Stimulated activated CD8-positive, alpha-beta memory T cell treated with anti-CD3 and anti-CD28 coated beads, Interleukin-12 subunit alpha, Interleukin-12 subunit beta, amount 100 ng/mL, for 24 hours (primary cell): Measurements from ENCODE around the gene SRPRA.
"Not testable (repeated sequence)": the region's sequence is repeated elsewhere in the genome, so short reads cannot be mapped to it uniquely, and the experiment has no call there.

ENCODE experiments used
- DNase-seq: peaks from one replicate; pipeline ENCODE4 v3.0.0-alpha.2; 2020; ENCODE audit errors: extremely low read depth

SRPRA gene, protein sequence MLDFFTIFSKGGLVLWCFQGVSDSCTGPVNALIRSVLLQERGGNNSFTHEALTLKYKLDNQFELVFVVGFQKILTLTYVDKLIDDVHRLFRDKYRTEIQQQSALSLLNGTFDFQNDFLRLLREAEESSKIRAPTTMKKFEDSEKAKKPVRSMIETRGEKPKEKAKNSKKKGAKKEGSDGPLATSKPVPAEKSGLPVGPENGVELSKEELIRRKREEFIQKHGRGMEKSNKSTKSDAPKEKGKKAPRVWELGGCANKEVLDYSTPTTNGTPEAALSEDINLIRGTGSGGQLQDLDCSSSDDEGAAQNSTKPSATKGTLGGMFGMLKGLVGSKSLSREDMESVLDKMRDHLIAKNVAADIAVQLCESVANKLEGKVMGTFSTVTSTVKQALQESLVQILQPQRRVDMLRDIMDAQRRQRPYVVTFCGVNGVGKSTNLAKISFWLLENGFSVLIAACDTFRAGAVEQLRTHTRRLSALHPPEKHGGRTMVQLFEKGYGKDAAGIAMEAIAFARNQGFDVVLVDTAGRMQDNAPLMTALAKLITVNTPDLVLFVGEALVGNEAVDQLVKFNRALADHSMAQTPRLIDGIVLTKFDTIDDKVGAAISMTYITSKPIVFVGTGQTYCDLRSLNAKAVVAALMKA

DNA sequence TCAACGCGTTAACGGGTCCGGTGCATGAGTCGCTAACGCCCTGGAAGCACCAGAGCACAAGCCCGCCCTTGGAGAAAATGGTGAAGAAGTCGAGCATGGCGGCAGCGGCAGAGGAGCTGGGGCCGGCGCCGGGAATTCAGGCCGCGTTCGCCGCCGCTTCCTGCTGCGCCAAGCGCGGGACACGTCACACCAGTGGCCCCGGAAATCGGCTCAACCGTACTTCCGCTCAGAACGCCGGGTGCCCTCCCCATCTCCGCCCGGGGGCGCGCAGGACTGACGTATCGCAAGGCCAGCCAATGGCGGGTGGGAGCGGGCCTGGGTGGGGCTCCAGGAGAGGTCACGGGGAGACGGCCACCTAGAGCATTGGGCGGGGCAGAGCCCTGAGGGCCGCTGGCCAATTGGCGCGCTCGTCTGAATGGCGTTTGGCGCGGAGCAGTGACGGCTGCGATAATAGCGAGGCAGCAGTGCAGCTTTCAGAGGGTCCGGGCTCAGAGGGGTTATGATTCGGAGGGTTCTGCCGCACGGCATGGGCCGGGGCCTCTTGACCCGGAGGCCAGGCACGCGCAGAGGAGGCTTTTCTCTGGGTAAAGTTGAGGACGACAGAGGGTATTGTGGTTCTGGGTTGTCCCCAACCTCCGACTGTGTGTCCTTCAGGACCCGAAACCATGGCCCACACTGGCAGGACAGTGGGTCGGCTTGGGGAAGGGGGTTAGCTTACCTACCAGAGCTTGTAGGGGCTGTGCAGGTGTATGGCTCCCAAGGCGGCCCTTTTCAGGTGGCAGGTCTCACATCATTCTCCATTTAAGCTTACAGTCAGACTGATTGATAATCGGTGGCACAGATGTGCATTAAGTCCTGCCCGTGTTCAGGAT lies at the start of gene SRPRA, which contains the start of gene FOXRED1:
Gene SRPRA, minus strand, starts transcription at position 188 of the 872 bp plus-strand sequence. Its CDS starts 91 bp downstream, at position 97.
Gene FOXRED1, plus strand, starts transcription at position 447 of the 872 bp plus-strand sequence. Its CDS starts 53 bp downstream, at position 500.
- DNase-seq, result peak; percentile 99

DNA sequence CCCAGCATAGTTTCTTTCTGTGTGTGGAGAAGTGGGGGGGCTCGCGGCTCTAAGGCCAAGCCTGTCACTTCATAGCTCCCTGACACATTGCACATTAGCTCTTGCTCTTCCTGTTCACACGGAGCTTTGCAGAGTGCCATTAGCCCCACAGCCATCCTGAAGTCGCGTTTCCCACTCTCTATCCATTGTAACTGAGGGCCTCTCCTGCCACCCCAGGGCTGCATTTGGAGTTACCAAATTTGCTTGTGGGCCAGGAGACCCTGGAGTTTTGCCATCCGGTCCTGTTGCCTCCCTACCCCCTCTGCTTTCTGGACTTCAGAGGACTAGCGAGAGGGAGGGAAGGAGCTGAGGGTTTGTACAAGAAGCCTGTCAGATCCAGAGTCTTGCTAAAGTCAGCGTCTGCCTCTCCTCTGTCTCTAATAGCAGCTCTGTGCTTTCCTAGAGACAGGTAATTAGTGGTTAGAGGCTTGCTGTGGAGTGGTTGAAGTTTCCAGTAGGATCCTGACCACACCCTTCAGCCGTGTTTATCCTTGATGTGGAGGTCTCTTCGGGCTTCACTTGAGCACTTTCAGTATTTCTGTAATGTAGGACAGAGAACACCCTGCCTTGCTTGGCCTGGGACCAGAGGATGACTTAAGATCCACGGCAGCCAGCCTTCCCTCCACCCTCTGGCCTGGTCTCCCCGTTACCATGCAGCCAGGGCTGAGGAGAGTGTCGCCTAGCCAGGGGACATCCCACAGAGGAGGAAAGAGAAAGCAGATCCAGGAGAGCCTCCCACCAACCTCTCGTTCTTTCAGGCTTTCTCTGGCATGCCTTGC lies 49.3 kb upstream of the SRPRA start:
- no peak for DNase-seq

DNA sequence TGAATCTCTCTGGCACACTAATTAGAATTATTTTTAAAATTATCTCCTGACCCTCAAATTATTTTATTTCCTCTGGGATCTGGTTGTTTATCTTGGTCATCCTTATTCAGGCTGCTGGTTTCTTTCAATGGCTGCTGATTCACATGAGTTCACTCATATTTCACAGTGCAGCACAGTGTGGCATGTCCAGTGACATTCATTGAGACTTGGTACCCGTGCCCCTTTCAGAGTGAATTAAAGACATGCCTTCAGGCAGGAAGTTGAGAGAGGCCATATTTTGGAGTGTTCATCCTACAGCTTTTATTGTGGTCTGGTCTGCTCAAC lies 48.7 kb upstream of the SRPRA start:
- no peak for DNase-seq

DNA sequence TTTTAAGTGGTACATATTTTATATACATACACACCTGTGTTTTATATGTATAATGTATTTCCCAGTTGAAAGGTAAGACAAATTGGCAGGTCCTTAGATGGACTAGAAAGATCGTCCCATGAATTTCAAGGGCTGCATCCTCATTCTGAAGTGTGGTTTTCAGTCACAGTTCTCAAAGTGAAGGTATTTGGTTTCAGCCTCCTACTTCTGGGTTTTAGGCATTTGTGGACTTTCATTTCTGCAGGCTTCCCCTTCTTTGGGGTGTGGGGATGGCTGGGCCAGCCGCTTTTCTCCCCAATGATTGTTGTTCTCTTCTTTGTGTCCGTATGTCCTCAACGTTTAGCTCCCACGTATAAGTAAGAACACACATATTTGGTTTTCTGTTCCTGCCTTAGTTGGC lies 45.1 kb upstream of the SRPRA start:
- no peak for DNase-seq

DNA sequence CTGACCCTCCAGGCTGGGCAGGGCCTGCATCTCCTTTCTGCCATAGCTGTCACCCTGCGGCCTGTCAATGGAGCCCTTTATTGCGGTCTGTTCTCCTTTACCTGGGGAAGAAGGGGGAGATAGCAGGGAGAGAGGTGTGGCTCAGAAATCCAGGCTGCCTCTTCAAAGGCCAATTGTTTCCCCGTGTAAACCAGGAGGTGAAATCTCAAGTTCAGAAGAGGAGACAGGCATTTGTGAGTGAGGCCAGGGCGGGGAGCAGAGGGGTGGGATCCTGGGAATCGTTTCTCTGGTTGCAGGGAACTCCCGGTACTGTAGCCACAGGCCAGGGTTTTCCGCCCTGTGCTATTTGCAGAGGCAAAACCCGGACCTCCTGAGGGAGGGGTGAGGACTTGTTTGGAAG lies 44.3 kb upstream of the SRPRA start:
- DNase-seq, result no peak

DNA sequence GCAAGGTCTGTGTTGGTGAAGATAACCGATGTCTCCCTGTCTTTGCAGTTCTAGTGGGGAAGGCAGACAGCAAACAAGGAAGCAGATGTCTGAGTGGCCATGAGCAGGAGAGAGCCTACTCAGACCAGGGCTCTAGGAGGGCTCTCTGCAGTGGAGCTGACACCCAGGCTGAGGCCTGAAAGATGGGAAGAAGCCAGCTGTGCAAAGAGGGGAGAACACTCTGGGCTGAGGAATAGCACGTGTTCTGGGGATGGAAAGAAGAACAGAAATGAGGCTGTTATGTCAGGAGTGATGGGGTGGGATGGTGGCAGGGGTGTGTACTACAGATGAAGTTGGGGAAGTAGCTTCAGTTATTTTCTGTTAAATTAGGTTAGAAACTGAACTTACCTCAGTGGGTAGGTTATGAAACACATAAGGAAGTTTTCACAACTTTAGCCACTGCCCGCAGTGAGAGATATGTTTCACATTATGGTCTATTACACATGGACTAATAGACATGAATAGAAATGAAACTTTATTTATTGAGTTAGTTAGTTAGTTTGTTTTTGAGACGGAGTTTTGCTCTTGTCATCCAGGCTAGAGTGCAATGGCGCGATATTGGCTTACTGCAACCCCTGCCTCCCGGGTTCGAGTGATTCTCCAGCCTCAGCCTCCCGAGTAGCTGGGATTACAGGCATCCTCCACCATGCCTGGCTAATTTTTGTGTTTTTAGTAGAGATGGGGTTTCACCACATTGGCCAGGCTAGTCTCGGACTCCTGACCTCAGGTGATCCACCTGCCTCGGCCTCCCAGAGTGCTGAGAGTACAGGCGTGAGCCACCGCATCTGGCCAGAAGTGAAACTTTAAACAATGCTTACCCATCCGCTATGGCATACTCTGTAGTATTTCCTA lies 43.0 kb upstream of the SRPRA start:
- no peak for DNase-seq

DNA sequence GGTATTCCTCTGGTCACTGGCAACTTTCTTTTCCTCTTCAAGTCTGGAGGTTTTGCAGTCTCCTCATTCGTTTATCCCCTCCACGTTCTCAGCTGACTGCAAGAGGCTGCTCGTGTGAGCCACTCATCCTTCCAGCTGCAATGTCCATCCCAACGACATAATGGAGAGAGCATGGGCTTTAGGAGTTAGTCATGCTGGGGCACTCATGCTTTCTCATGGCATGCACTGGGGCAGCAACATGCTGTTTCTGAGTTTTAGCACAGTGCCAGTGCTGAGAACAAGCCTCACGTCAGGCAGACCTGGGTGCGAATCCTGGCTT lies 42.3 kb upstream of the SRPRA start:
- DNase-seq, result no peak

DNA sequence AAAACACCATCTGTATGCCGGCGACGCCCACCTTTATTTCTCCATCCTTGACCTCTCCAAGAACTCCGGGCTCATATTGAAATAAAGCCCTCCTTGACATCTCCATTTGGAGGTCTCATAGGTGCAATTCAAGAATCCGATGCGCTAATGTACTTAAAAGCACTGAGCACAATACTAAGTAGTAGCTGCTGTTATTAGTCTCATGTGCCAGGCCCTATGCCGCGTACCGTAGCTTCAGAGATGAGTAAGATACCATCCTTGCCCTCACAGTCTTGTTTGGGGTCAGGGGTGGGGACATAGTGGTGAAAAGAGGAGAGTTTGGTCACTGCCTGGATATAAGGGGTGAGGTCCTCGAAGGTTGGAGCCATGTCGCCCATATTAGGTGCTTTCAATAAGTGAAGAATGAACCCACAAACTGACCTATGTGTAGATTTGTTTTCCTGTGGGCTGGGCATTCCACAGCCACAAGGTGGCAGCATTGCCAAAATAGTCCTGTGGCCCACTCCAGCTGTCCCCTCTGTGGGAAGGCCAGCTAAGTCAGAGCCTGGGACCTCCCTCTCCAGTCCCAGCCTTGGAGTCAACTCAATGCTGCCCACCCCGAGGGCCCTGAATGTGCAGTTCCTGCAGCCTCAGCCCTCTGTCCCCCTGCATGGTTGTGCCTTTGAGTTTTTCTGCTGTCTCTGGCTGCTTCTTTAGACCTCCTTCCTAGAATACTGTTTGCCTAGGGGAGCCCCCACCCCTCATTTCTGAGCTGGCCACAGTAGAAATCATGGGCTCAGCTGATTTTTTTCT lies 41.7 kb upstream of the SRPRA start:
- no peak for DNase-seq

DNA sequence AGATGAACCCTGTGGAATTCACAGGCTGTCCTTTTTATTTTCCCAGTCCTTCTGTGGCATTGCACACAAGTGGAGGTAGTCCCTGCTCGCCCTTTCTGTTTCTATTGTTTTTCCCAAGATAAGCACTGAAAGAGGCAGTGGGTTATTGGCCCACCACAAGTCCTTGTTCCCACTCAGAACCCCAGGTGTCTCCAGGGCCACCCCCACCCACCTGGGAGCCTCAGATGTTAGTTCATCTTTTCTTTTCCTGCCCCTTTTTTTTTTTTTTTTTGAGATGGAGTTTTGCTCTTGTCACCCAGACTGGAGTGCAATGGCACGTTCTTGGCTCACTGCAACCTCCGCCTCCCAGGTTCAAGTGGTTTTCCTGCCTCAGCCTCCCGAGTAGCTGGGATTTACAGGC lies 40.1 kb upstream of the SRPRA start:
- DNase-seq, result not testable (repeated sequence)

DNA sequence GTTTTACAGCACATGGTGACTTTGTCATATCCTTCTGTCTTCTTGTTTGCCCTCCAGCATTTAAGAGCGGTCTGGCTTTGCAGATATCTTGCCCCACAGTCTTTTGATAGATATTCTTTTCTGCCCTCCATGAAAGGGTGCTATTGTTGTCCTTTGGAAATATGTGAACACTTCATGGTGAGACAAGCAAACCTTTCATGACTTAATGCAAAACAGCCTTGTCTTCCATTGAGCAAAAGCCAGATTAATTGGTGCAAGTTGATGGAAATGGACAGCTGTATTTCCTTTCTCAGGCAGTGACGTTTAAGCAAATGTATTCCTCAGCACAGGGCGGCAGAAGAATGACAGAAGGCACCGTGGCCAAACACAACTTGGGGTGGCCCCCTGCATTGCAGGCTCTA lies 39.6 kb upstream of the SRPRA start:
- DNase-seq, result no peak

DNA sequence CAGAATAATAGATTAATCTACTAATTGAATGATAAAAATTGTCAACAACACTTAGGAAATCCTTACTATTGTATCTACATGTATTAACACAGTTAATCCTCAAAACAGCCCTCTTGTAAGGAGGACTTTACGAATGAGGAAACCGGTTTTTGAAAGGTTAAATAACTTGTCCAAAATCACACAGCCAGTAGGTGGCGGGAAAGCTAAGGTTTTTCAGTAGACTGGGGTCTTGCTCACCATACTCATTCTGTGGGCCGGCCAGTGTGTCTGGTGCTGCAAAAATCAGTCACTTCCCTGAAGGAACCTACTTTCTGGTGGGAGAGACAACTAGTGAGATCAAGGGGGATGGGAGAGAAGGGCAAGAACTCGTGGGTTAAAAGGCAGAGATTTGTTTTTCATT lies 39.0 kb upstream of the SRPRA start:
- no peak for DNase-seq

DNA sequence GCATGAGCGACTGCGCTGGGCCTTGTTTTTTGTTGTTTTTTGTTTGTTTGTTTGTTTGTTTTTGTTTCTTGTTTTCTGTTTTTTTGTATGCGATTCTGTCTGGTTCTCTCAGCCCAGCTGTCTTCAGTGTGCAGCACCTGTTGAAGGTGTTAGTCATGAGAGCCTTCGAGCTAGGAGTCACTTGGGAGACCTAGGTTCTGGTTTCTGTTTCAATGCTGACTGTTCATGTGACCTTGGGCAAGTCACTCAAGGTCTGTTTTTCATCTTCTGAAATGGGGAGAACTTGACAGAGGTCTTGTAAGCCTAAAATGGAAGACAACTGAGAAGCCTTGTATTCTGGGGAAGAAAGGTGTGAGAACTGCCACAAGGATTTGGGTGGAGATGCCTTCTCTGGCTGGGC lies 37.0 kb upstream of the SRPRA start:
- DNase-seq, result no peak

DNA sequence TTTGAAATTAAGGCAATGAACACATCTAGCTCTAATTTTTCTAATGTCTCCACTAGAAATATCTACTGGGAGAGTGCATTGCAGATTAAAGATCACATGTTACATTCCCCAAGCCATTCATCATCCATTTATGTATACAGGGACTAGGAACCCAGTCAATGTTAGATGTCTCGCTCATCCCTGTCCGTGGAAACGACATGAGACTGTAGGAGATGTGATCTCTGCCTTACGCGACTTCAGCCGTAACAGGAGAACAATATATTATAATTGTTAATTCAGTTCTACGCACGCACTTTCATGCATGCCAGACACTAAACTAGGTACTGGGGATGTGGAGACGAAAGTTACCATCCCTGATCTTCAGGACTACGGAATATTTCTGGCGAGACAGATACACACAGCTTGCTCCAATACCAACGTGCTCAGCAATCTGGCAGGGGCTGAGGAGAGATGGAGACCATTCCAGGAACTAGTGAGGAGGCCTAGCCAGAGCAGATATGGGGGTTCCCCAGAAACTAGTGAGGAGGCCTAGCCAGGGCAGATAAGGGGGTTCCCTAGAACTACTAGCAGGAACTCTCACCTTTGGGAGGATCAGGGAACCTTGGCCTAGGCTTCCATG lies 35.9 kb upstream of the SRPRA start:
- no peak for DNase-seq

DNA sequence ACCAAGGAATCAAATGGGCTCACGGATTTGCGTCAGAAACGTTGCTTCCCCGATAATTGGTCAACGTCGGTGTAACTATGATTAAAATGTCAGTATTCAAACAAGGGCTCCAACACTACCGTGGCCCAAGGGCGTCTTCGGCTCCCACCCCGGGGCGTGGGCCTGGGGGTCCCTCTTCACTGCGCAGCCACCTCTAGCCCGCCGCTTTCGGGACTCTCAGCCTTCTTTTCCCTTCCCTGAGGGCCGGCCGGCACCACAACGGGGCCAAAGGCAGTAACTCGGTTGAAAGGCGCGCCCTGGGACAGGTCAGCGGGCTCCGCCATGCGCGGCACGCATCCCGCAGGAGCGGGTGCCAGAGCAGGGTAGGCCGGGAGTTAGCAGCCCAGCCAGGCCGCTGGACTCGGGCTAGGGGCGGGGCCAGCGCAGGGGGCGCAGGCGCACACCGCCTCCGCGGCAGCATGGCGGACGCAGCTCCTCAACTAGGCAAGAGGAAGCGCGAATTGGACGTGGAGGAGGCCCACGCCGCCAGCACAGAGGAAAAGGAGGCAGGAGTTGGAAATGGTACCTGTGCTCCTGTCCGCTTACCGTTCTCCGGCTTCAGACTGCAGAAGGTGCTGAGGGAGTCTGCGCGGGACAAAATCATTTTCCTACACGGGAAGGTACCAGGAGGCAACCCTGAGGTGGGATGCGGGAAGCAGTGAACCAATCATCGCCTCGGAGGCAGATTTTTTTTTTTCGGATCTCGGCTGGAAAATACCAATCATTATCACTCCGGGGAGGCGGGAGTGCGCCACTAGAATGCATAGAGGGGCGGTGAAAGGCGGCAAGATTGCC lies 35.1 kb upstream of the SRPRA start, which contains the start of gene DCPS:
Gene DCPS, plus strand, starts transcription at position 438 of the 834 bp plus-strand sequence. Its CDS starts 21 bp downstream, at position 459.
- peak; percentile 71 for DNase-seq

DNA sequence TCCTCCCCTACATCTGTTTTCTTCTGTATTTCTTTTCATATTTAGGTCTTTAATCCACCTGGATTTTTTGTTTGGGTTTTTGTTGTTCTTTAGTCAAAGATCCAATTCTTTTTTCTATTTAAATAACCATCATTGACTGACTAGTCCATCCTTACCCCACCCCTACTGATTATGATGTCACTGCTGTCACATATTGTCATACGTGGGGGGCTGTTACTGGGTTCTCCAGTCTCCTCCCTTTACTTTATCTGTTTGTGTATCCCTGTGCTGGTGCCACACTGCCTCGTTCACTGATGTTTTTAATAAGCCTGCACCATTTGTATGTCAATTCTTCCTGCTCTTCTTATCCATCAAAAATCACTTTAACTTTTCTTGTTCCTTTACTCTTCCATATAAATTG lies 28.3 kb upstream of the SRPRA start:
- no peak for DNase-seq

DNA sequence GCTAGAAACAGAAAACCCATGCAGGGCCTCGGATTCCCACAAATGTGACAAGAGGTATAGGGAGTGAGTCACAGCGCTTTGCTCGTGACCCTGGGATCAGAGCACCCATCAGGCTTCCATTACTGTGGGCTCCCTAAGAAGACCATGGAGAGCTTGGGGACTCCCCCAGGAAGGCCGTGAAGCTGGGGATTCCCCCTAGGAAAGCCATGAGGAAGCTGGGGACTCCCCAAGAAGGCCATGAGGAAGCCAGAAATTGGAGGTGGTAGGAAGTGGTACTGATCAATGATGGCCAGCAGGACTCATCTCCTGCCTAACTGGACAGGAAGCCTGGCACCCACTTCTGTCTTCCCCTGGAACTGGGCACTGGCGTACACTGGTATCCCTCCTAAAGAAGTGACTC lies 25.0 kb upstream of the SRPRA start:
- DNase-seq, result no peak

DNA sequence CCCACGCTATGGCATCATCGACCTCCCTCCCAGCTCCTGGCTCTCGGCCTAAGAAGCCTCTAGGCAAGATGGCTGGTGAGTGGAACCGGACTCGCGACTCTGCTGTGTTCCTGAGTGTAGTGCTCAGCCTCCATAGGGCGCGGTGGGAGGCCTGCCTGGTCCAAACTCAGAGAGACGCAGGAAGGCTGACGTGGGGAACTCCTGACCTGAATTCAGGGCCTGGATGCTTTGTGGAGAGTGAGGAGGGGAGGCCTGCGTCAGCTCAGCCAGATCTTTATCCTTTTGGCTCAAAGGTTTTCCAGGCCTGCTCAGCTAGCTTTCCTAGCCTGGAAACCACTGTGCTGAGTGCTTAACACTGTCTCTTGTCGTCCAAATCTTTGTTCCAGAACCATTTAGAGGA lies 22.2 kb upstream of the SRPRA start:
- no peak for DNase-seq

DNA sequence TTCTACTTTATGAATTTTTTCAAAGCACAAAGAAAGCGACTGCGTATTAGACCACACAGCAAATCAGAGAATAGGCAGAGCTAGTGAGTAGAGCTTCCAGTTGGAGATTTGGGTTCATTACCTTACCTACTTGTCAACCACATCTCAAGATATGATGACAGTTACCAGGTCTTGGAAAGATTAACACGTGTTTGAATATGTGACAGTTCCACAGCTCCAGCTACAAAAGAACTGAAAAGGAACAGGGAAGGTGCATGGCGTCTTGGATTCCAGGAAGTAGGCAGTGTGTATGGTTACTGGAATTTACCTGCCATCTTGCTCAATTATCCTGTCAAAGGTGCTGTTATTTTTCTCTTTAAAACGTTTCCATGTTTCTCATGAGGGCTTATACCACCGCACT lies 19.5 kb upstream of the SRPRA start:
- no peak for DNase-seq
